A549 (cell line): ENCODE measurements around the gene ABCC1.

Experiments
- CEBPB ChIP-seq, 2 experiments: fragments of >200 bp in 1 of 2; sonication (Bioruptor Twin) in 1 of 2; formaldehyde crosslinking in 1 of 2; IDR thresholded peaks; 2 replicates each; pipeline ENCODE4 v1.6.1; 2012 to 2016
- MYC ChIP-seq: IDR thresholded peaks from 2 replicates; pipeline ENCODE4 v1.6.1; 2012; ENCODE audit warnings: mild to moderate bottlenecking, inconsistent platforms, low read length, improper control_type of control experiment, borderline replicate concordance
- TF ChIP-seq, protein P1 (sequence below): fragments of 150-350 bp; IDR thresholded peaks from 2 replicates; pipeline ENCODE4 v1.6.1; 2014; ENCODE audit warnings: low read depth, mild to moderate bottlenecking, low read length
- TF ChIP-seq, protein P2 (sequence below): fragments of >200 bp; sonication (Bioruptor Twin); formaldehyde crosslinking; IDR thresholded peaks from 3 replicates; pipeline ENCODE4 v1.5.1; 2016

DNA sequence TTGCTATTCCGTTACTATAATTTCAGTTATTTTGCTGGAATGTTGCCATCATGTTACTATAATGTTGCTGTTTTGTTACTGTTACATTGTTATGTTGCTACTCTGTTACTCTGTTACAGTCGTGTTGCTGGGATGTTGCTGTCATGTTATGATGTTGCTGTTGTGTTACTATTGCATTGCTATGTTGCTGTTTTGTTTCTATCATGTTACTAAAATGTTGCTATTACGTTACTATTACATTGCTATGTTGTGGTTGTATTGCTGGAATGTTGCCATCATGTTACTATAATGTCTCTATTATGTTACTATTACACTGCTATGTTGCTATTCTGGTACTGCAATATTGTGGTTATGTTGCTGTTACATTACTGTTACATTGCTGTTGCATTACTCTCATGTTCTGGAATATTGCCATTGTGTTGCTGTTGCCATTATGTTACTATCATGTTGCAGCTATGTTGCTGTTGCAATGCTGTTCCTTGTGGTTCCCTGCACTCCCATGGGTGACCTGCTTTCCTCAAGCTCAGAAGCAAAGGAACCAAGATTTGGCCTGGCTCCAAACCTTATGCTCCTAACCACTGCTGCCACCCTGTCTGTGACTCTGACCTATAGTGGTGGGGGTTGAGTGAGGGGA, 209.4 kb downstream of the ABCC1 start:
- no peak for TF ChIP-seq MYC
- TF ChIP-seq, protein P1, sequence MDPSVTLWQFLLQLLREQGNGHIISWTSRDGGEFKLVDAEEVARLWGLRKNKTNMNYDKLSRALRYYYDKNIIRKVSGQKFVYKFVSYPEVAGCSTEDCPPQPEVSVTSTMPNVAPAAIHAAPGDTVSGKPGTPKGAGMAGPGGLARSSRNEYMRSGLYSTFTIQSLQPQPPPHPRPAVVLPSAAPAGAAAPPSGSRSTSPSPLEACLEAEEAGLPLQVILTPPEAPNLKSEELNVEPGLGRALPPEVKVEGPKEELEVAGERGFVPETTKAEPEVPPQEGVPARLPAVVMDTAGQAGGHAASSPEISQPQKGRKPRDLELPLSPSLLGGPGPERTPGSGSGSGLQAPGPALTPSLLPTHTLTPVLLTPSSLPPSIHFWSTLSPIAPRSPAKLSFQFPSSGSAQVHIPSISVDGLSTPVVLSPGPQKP = no peak
- TF ChIP-seq, protein P2, sequence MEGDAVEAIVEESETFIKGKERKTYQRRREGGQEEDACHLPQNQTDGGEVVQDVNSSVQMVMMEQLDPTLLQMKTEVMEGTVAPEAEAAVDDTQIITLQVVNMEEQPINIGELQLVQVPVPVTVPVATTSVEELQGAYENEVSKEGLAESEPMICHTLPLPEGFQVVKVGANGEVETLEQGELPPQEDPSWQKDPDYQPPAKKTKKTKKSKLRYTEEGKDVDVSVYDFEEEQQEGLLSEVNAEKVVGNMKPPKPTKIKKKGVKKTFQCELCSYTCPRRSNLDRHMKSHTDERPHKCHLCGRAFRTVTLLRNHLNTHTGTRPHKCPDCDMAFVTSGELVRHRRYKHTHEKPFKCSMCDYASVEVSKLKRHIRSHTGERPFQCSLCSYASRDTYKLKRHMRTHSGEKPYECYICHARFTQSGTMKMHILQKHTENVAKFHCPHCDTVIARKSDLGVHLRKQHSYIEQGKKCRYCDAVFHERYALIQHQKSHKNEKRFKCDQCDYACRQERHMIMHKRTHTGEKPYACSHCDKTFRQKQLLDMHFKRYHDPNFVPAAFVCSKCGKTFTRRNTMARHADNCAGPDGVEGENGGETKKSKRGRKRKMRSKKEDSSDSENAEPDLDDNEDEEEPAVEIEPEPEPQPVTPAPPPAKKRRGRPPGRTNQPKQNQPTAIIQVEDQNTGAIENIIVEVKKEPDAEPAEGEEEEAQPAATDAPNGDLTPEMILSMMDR = no peak
- no peak for TF ChIP-seq CEBPB (IDR thresholded peaks at IDR 0.05)
